Fibroblast of lung (primary cell): ENCODE measurements around the gene ZBTB8A. TPM values are rescaled to one million over a fixed set of nuclear protein-coding genes. Genes with fewer than 3 reads are reported as not detected.
A peak's percentile ranks its signal among the peaks of the same experiment; 100 is the strongest.
"Not testable (repeated sequence)": the region's sequence is repeated elsewhere in the genome, so short reads cannot be mapped to it uniquely, and the experiment has no call there.

ENCODE experiments used
- DNase-seq, 2 donors: peaks; one replicate each; pipeline versions ENCODE4 v3.0.0 to v3.0.0-alpha.2; 2010; ENCODE audit warnings: low read depth in 2 of 2
- H2AFZ ChIP-seq: 2 replicates; pipeline ENCODE4 v1.5.1; 2012; ENCODE audit warnings: low read length, control low read depth, inconsistent platforms
- H3K27ac ChIP-seq: 2 replicates; pipeline ENCODE4 v1.5.1; 2011; ENCODE audit warnings: low read length, control low read depth; ENCODE audit not compliant: insufficient read depth
- H3K27me3 ChIP-seq: 2 replicates; pipeline ENCODE4 v1.5.1; 2011; ENCODE audit warnings: mild to moderate bottlenecking, low read length; ENCODE audit not compliant: control insufficient read depth, insufficient read depth
- H3K36me3 ChIP-seq: 2 replicates; pipeline ENCODE4 v1.5.1; 2011; ENCODE audit warnings: low read length; ENCODE audit not compliant: control insufficient read depth, insufficient read depth
- H3K4me1 ChIP-seq: 2 replicates; pipeline ENCODE4 v1.5.1; 2011; ENCODE audit warnings: low read length; ENCODE audit not compliant: control insufficient read depth, insufficient read depth; ENCODE audit errors: extremely low read depth
- H3K4me2 ChIP-seq: 2 replicates; pipeline ENCODE4 v1.5.1; 2011; ENCODE audit warnings: low read length, control low read depth; ENCODE audit not compliant: insufficient read depth; ENCODE audit errors: extremely low read depth
- H3K4me3 ChIP-seq, 4 experiments: fragments of 200-600 bp in 1 of 4; sonication (generic) in 1 of 4; replicated peaks in 1 of 4; 2 replicates each; pipeline ENCODE4 v1.5.1; 2011 to 2016; ENCODE audit warnings: low read length in 4 of 4, low read depth in 3 of 4, mild to moderate bottlenecking in 3 of 4, control low read depth in 2 of 4, inconsistent platforms in 1 of 4, mixed read lengths in 1 of 4; ENCODE audit not compliant: insufficient read depth in 1 of 4; ENCODE audit errors: control extremely low read depth in 1 of 4
- H3K79me2 ChIP-seq: 2 replicates; pipeline ENCODE4 v1.5.1; 2012; ENCODE audit warnings: mild to moderate bottlenecking, low read length, inconsistent platforms; ENCODE audit not compliant: control insufficient read depth, insufficient read depth
- H3K9ac ChIP-seq: 2 replicates; pipeline ENCODE4 v1.5.1; 2011; ENCODE audit warnings: mild to moderate bottlenecking, low read length, control low read depth; ENCODE audit not compliant: insufficient read depth
- H3K9me3 ChIP-seq: 2 replicates; pipeline ENCODE4 v1.5.1; 2012; ENCODE audit warnings: low read depth, low read length; ENCODE audit not compliant: control insufficient read depth, insufficient read depth
- H4K20me1 ChIP-seq: 2 replicates; pipeline ENCODE4 v1.5.1; 2011; ENCODE audit warnings: low read length; ENCODE audit not compliant: control insufficient read depth, insufficient read depth; ENCODE audit errors: extremely low read depth
- CTCF ChIP-seq, 2 donors: IDR thresholded peaks in 1 of 2; conservative IDR thresholded peaks in 1 of 2; 1 replicate in 1 of 2; 2 replicates in 1 of 2; pipeline ENCODE4 v1.5.1; 2011 to 2012; ENCODE audit warnings: low read length in 2 of 2, control low read depth in 1 of 2, inconsistent platforms in 1 of 2, low read depth in 1 of 2, mild to moderate bottlenecking in 1 of 2
- EZH2 ChIP-seq: IDR thresholded peaks from 2 replicates; pipeline ENCODE4 v1.5.1; 2012; ENCODE audit warnings: low read length, control low read depth, mild to moderate bottlenecking; ENCODE audit errors: missing control alignments
- polyA plus RNA-seq, 2 donors: library from polyadenylated mRNA; depleted of rRNA in 1 of 2; stranded (reverse) in 1 of 2; unstranded in 1 of 2; fragments of >200 nt; gene quantifications; 2 replicates each; pipeline ENCODE4 v1.2.1, GENCODE V29; 2011 to 2012; ENCODE audit warnings: missing spikeins in 1 of 2
- total RNA-seq: library from RNA; depleted of rRNA; stranded (reverse); fragments of >200 nt; gene quantifications from 2 replicates; pipeline ENCODE4 v1.2.1, GENCODE V29; 2014

ZBTB8A gene
- total and polyA plus RNA-seq, 2 donors (not counting 1 experiment from before 2014, with no cell fraction given), result 5.9 to 6.9 TPM

GRCh38 chr1:32639489-32640075 lies 100.4 kb downstream of the ZBTB8A start:
- no peak overlapping the region for H3K9ac ChIP-seq
- H3K4me2 ChIP-seq, result no peak overlapping the region
- no peak overlapping the region for H2AFZ ChIP-seq
- TF ChIP-seq CTCF (conservative IDR thresholded peaks at IDR 0.05 in 1 of 2, IDR thresholded peaks at IDR 0.05 in 1 of 2; ENCODE audit: low read depth in 1 of 2, low read length in 2 of 2), result no peak
- TF ChIP-seq EZH2, result no peak
- peak in 1 of 2 donors; percentile 69 for DNase-seq
- H3K27me3 ChIP-seq, result no peaks in the 10 kb centered on the region
- H3K4me1 ChIP-seq, result no peaks in the 10 kb centered on the region
- no peak overlapping the region for H3K27ac ChIP-seq
- H3K79me2 ChIP-seq, result peaks cover 9% of the 10 kb centered on the region
- no peaks in the 10 kb centered on the region for H4K20me1 ChIP-seq
- no peaks in the 10 kb centered on the region for H3K36me3 ChIP-seq
- H3K4me3 ChIP-seq, result no peak overlapping the region
- H3K9me3 ChIP-seq, result no peaks in the 10 kb centered on the region

- H3K9me3 ChIP-seq, H3K27me3 ChIP-seq, H4K20me1 ChIP-seq, H3K9ac ChIP-seq, H3K4me3 ChIP-seq, H3K4me2 ChIP-seq, H3K27ac ChIP-seq, H3K4me1 ChIP-seq, H2AFZ ChIP-seq, H3K36me3 ChIP-seq, DNase-seq: not testable (repeated sequence)
- H3K79me2 ChIP-seq, result peaks cover 14% of the 10 kb centered on the region
These were observed 103.1 kb downstream of the ZBTB8A start for GRCh38 chr1:32642292-32642827.

GRCh38 chr1:32644426-32644825 lies 105.2 kb downstream of the ZBTB8A start:
- no peak overlapping the region for H3K9ac ChIP-seq
- peaks cover 28% of the 10 kb centered on the region for H3K79me2 ChIP-seq
- H4K20me1 ChIP-seq, result no peaks in the 10 kb centered on the region
- H3K4me1 ChIP-seq, result no peaks in the 10 kb centered on the region
- TF ChIP-seq EZH2, result no peak
- TF ChIP-seq CTCF (conservative IDR thresholded peaks at IDR 0.05 in 1 of 2, IDR thresholded peaks at IDR 0.05 in 1 of 2; ENCODE audit: low read depth in 1 of 2, low read length in 2 of 2), result no peak
- no peak overlapping the region for H2AFZ ChIP-seq
- no peak overlapping the region for H3K27ac ChIP-seq
- H3K9me3 ChIP-seq, result no peaks in the 10 kb centered on the region
- H3K4me3 ChIP-seq, result no peak overlapping the region
- no peak for DNase-seq
- H3K27me3 ChIP-seq, result no peaks in the 10 kb centered on the region
- H3K36me3 ChIP-seq, result no peaks in the 10 kb centered on the region
- H3K4me2 ChIP-seq, result no peak overlapping the region
